ENCODE data around the gene CPT1A.
"Not testable (repeated sequence)": the region's sequence is repeated elsewhere in the genome, so short reads cannot be mapped to it uniquely, and the experiment has no call there.

CPT1A gene

DNA sequence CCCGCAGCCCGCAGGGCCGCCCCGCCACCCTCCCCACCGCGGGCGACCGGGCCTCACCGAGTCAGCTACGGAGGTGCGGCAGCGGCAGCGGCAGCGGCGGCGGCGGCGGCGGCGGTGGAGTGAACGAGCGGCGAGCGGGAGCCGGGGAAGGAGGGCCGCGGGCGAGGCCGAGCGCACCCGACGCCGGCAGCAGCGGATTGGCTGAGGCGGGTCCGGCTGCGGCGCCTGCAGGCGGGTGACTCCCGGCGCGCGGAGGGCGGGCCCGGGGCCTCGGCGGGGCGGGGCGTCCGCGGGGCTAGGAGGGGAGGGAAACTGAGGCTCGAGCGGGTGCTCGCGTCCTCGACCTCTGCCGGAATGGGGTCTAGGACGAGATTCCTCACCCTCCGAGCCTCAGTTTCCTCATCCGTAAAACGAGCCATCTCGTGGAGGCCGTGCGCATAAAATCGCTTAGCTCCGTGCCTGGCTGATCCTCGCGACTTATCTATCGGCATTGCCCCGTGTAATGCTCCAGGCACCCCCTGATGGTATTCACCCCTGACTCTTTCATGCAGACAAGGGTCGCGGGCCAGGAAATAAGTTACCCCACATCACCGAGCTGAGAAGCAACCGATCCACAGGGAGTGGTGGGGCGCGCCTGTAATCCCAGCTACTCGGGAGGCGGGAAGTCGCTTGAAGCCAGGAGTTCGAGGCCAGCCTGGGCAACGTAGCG, at the start of gene CPT1A:
CPT1A (minus strand) TSS at position 199 of the 709 bp plus-strand sequence. CDS start 26,442 bp downstream, outside the sequence.
- DNase-seq (ENCODE audit: low read depth in 1 of 2, low spot score in 1 of 2) = peak; percentile 88 to 97
- in situ Hi-C loops (cut with HindIII; ENCODE audit: low pct_unique_long_range_greater_than_20kb, low sequenced_read_pairs) = no loop called here
- TF ChIP-seq JUND (IDR thresholded peaks at IDR 0.05; ENCODE audit: low read depth) = no peak

DNA sequence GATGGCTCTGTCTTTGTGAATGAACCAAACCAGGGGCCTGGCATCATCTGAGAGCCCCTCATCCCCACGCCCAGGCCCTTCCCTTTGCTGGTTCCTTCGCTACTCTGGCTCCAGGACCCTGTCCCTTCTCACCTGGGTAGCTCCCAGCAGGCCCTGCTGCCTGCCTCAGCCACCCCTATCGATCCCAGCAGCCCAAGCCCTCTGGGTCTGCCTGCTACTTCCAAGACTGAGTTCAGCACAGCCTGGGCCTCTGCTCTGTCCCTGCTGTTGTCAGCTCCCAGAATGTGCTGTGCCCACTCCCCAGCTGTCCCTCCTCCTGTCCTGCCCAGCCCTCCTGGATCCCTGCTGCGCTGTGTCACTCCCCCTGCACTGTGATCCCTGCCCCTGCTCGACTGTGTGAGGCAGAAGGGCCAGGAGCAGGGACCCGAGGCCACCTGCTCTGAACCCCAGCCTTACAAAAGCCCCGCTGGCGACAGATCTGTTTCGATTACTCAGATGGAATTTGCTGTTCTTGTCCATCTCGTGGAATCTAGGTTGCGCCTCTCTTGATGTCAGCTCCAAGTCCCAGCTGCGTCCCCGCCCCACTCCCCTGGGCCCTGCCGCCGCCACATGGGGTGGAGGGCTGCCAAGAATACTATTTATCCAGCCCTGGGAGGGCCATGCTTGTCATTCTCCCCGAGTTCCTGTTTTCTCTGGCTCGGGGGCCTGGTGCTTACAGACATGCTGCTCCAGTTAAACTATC, 48.9 kb upstream of the CPT1A start:
- DNase-seq (ENCODE audit: low read depth in 1 of 2, low spot score in 1 of 2) = no peak
- in situ Hi-C loops (cut with HindIII; ENCODE audit: low pct_unique_long_range_greater_than_20kb, low sequenced_read_pairs) = no loop called here
- no peak for TF ChIP-seq JUND (IDR thresholded peaks at IDR 0.05; ENCODE audit: low read depth)

DNA sequence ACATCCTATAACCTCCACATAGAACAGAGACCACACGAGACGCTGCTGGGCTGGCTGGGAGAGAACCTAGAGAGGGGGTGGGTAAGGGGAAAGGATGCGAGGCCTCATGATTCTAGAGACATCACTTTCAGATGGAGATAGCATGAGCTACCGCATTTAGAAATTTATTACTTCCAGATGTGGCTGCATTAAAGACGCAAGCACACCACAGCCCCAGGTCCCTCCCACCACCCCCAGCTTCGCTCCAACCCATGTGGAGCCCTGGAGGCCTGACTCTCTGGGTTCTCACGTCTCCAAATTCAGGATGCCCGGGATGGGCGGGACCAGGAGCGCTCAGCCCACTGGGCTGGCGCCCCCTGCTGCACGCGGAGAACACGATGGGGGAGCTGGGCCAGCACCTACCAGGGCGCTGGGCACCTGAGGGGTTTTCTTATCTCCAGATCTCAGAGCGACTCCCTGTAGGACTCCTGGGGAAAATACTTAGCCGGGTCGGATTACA, 48.3 kb upstream of the CPT1A start:
- DNase-seq (ENCODE audit: low read depth in 1 of 2, low spot score in 1 of 2) = peak in 1 of 2 experiments; percentile 35
- in situ Hi-C loops (cut with HindIII; ENCODE audit: low pct_unique_long_range_greater_than_20kb, low sequenced_read_pairs) = no loop called here
- TF ChIP-seq JUND (IDR thresholded peaks at IDR 0.05; ENCODE audit: low read depth) = no peak

DNA sequence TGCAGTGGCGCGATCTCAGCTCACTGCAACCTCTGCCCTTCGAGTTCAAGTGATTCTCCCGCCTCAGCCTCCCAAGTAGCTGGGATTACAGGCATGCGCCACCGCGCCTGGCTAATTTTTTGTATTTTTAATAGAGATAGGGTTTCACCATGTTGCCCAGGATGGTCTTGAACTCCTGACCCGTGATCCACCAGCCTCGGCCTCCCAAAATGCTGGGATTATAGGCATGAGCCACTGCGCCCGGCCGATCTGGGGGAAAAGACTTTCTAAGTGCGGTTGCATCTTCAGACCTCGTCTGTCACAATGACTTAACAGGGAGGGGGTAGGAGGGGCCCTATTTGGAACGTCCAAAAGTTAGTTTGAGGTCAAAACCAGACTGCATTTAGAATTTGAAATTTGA, 43.1 kb upstream of the CPT1A start:
- in situ Hi-C loops (cut with HindIII; ENCODE audit: low pct_unique_long_range_greater_than_20kb, low sequenced_read_pairs); DNase-seq (ENCODE audit: low read depth in 1 of 2, low spot score in 1 of 2): not testable (repeated sequence)

GRCh38 chr11:68882391-68882790, 40.7 kb upstream of the CPT1A start:
- TF ChIP-seq JUND (IDR thresholded peaks at IDR 0.05; ENCODE audit: low read depth) = no peak
- in situ Hi-C loops (cut with HindIII; ENCODE audit: low pct_unique_long_range_greater_than_20kb, low sequenced_read_pairs) = no loop called here
- DNase-seq (ENCODE audit: low read depth in 1 of 2, low spot score in 1 of 2) = no peak

DNA sequence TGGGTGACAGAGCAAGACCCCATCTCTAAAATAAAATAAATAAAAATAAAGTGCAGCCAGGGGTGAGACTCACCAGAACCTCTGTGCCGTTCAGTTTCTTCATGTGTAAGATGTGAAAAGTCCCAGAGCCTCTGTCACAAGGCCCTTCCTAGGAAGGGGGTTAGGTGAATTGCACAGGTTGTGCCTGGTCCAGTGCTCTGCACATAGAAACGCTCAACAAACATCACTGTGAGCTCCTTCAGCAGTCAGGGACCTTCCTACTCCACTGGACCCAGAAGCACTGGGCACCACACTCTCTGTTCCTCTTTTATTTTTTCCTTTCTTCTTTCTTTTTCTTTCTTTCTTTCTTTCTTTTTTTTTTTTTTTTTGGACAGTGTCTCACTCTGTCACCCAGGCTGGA, 39.6 kb upstream of the CPT1A start:
- DNase-seq (ENCODE audit: low read depth in 1 of 2, low spot score in 1 of 2) = no peak
- in situ Hi-C loops (cut with HindIII; ENCODE audit: low pct_unique_long_range_greater_than_20kb, low sequenced_read_pairs) = no loop called here
- TF ChIP-seq JUND (IDR thresholded peaks at IDR 0.05; ENCODE audit: low read depth) = no peak

DNA sequence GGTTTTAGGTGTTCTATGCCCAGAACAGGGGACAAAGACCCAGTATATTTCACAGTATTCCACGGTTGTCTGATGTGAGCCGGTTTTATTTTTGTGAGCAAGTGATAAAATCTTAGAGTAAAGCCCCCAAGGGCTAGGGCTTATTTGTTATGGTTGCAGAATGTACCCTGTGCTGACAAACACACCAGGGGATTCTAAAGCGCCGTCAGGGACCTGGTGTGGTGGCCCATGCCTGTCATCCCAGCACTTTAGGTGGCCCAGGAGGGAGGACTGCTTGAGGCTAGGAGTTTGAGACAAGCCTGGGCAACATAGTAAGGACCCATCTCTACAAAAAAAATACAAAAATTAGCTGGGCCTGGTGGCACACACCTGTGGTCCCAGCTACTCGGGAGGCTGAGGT, 39.1 kb upstream of the CPT1A start:
- in situ Hi-C loops (cut with HindIII; ENCODE audit: low pct_unique_long_range_greater_than_20kb, low sequenced_read_pairs) = no loop called here
- no peak for TF ChIP-seq JUND (IDR thresholded peaks at IDR 0.05; ENCODE audit: low read depth)
- no peak for DNase-seq (ENCODE audit: low read depth in 1 of 2, low spot score in 1 of 2)

DNA sequence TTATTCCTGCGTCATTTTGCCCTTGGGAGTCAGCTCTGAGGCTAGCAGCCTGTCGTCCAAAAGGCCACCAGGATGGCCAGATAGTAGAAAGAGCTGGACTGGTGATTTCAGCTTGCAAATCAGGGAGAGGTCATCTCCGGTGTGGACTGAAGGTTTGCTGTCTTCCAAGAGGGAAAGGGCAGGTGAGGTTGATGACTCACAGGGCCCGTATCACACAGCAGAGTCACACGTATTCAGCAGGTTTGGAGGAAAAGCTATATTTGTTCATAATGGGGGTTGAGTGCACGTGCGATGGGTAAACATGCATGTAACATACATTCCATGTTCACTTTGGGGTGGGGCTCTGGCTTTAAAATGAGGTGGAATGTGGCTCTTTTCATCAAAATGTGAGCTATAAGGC, 36.3 kb upstream of the CPT1A start:
- in situ Hi-C loops (cut with HindIII; ENCODE audit: low pct_unique_long_range_greater_than_20kb, low sequenced_read_pairs) = no loop called here
- TF ChIP-seq JUND (IDR thresholded peaks at IDR 0.05; ENCODE audit: low read depth) = no peak
- DNase-seq (ENCODE audit: low read depth in 1 of 2, low spot score in 1 of 2) = no peak

DNA sequence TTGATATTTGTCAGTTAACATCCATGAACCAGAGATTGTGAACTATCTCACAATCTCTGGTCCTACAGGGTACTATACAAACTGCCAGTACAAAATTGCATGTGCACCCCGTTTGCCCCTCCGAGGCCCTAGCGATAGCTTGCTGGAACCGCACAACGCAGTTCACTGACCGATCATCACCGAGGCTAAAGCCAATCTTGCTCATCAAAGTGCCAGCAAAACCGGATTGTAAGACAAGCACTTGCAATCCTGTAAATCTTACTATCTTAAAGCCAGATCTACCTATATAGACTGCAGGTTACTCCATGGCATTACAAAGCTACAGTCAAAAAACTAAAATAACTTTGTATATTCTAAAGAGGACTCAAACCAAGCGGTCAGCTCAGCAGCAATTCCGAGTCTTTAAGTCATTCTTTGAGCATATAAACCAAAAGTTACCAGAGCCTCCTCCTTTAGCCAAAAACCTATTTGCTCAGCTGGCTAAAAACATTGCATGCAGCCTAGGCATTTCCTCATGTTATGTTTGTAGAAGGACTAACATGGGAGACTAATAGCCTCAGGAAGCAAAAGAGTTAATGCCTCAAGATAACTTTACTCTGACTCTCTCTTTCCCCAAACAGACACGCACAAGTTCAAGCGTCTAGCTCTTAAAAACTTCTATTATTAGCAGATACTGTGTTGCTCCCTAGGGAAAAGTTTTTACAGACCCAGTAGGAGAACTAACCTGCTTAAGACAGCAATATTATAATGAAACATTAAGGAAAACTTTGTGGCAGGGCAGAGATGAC, 30.7 kb upstream of the CPT1A start:
- peak in 1 of 2 experiments; percentile 94 for DNase-seq (ENCODE audit: low read depth in 1 of 2, low spot score in 1 of 2)
- 0 out of 2 replicates have a peak, but pooled peaks have one; percentile 48 for TF ChIP-seq JUND (IDR thresholded peaks at IDR 0.05; ENCODE audit: low read depth)
- in situ Hi-C loops (cut with HindIII; ENCODE audit: low pct_unique_long_range_greater_than_20kb, low sequenced_read_pairs) = no loop called here

DNA sequence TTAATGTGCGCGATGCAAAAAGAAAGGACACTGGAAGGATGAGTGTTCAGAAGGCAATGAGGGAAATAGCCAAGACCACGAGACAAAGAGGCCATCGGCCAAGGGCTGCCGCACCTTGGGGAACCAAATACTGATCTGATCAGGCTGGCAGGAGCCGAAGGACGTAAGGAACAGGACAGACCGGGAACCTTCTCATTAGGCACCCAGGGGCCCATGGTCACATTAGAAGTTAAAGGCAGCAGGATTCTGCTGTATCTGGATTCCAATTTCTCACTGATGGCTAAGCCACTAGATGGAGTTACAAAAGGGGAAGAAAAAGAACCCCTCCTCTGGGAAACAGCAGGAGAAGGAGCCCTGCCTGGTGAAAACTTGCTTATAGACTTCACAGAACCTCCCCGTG, 28.8 kb upstream of the CPT1A start:
- peak in 1 of 2 experiments; percentile 55 for DNase-seq (ENCODE audit: low read depth in 1 of 2, low spot score in 1 of 2)

DNA sequence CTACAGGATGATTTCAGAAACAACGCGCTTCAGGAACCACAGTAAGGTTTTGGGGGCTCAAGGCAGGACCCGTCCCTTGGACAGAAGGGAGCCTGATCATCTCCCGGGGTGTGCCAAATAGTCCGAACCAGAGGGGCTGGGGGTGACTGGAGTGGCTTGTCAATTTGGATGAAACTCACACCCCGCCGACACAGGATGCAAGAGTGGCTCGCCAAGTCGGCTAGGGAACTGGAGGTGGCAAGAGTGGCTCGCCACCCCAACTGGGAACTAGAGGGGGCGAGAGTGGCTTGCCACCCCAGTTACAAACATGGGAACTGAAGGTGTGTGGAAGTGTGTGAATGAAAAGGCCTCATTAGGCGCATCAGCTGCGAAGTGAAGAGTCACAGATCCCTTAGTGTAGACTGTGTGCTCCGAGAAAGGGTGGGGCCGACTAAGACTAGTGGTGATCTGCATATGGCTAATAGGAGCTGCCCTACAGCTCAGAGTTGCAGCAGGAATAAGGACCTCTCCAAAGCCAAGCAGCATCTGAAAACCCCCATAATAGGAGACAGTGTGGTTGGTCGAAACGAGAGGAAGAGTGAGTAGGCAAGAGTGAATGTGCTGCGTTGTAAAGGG, 26.6 kb upstream of the CPT1A start:
- in situ Hi-C loops (cut with HindIII; ENCODE audit: low pct_unique_long_range_greater_than_20kb, low sequenced_read_pairs) = no loop called here
- no peak for TF ChIP-seq JUND (IDR thresholded peaks at IDR 0.05; ENCODE audit: low read depth)
- DNase-seq (ENCODE audit: low read depth in 1 of 2, low spot score in 1 of 2) = no peak

More for the DNA sequence above, 28.8 kb upstream of the CPT1A start:
- in situ Hi-C loops (cut with HindIII; ENCODE audit: low pct_unique_long_range_greater_than_20kb, low sequenced_read_pairs) = no loop called here
- no peak for TF ChIP-seq JUND (IDR thresholded peaks at IDR 0.05; ENCODE audit: low read depth)

DNA sequence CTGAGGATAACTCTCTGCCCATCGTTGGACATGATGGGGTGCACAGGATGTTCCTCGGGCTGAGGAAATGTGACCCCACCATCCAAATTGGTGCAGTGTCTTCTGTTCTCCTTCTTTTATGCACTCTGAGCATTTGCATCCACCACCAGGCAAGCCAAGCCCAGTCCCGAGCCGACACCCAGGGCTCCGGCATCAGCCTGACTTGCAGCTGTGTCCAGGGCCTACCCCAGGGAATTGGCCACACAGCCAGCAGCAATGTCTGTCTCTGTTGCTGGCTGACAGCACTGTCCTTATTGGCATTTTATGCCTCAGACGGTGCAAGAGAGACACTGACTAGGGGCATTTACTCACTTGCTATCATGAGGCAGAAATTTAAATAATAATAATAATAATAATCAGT, 25.4 kb upstream of the CPT1A start:
- DNase-seq (ENCODE audit: low read depth in 1 of 2, low spot score in 1 of 2) = no peak
- in situ Hi-C loops (cut with HindIII; ENCODE audit: low pct_unique_long_range_greater_than_20kb, low sequenced_read_pairs) = no loop called here
- TF ChIP-seq JUND (IDR thresholded peaks at IDR 0.05; ENCODE audit: low read depth) = no peak

Measured in T47D (cell line).